HL-60 (cell line): ENCODE data around the gene MYO1B.

Experiments
- POLR2AphosphoS5 ChIP-seq: IDR thresholded peaks from 2 replicates; pipeline ENCODE4 v1.6.1; 2012; ENCODE audit warnings: low read depth
- TF ChIP-seq, protein P1 (sequence below): IDR thresholded peaks from one replicate; pipeline ENCODE4 v1.5.1; 2011; ENCODE audit warnings: low read length, control low read depth, inconsistent platforms; ENCODE audit not compliant: insufficient read depth

DNA sequence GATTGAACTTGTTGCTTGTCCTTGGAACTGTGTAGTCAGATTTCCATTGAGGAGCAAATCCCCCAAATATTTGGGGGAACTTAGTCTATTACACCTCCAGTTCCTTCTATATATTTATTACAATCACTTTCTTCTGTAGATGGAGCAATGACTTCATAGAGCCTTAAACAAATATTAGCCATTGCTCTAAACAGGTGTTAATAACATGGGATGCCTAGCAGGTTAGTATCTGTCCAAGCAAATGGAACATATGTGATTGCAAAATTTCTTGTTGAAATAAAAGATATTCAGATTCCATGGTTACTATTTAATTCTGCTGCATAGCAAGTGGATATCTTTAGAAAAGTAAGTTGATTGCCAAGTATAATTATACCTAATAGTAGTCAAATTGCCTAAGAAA lies 225.1 kb downstream of the MYO1B start:
- no peak for TF ChIP-seq POLR2AphosphoS5
- TF ChIP-seq, protein P1, sequence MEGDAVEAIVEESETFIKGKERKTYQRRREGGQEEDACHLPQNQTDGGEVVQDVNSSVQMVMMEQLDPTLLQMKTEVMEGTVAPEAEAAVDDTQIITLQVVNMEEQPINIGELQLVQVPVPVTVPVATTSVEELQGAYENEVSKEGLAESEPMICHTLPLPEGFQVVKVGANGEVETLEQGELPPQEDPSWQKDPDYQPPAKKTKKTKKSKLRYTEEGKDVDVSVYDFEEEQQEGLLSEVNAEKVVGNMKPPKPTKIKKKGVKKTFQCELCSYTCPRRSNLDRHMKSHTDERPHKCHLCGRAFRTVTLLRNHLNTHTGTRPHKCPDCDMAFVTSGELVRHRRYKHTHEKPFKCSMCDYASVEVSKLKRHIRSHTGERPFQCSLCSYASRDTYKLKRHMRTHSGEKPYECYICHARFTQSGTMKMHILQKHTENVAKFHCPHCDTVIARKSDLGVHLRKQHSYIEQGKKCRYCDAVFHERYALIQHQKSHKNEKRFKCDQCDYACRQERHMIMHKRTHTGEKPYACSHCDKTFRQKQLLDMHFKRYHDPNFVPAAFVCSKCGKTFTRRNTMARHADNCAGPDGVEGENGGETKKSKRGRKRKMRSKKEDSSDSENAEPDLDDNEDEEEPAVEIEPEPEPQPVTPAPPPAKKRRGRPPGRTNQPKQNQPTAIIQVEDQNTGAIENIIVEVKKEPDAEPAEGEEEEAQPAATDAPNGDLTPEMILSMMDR: no peak
